ENCODE results near the gene CCDC12. TPM values are rescaled to one million over a fixed set of nuclear protein-coding genes. Genes with fewer than 3 reads are reported as not detected.

Gene CCDC12
- total and polyA plus RNA-seq, 2 experiments from 2014 or later = 17.4 to 43.8 TPM

GRCh38 chr3:47003461-47004368, 27.2 kb upstream of the CCDC12 start:
- in situ Hi-C loops (cut with MboI) = no loop called here
- no peaks in the 10 kb centered on the region for H3K9me3 ChIP-seq (ENCODE audit: low read depth)
- H3K9ac ChIP-seq = no peak overlapping the region
- H3K27ac ChIP-seq = no peak overlapping the region
- no peak for TF ChIP-seq EZH2 (IDR thresholded peaks at IDR 0.05; ENCODE audit: insufficient read depth, poor library complexity, severe bottlenecking)
- no peak for TF ChIP-seq EZH2phosphoT487 (IDR thresholded peaks at IDR 0.05; ENCODE audit: insufficient read depth, low read depth)
- H3K4me2 ChIP-seq (ENCODE audit: unreplicated experiment) = no peak overlapping the region
- DNase-seq = no peak
- H3K79me2 ChIP-seq (ENCODE audit: insufficient read depth) = no peaks in the 10 kb centered on the region
- H3K4me1 ChIP-seq (ENCODE audit: insufficient read depth) = peaks cover 4% of the 10 kb centered on the region; the same call in 1 of the 2 replicates
- H3K27me3 ChIP-seq (replicated peaks; ENCODE audit: insufficient read depth) = no peaks in the 10 kb centered on the region
- no peaks in the 10 kb centered on the region for H3K36me3 ChIP-seq (ENCODE audit: low read depth)
- H3K9me2 ChIP-seq (ENCODE audit: insufficient read depth) = no peaks in the 10 kb centered on the region
- H3F3A ChIP-seq (ENCODE audit: insufficient read depth) = no peaks in the 10 kb centered on the region
- 85 to 92% methylated on average over 21 of the region's 27 CpGs for WGBS, 2 experiments (ENCODE audit: low coverage in 1 of 2, low lambda C conversion rate in 2 of 2, missing lambda C conversion rate in 2 of 2)
- no peak overlapping the region for H2AFZ ChIP-seq
- H3K4me3 ChIP-seq = no peak overlapping the region
- H4K20me1 ChIP-seq (ENCODE audit: insufficient read depth) = no peaks in the 10 kb centered on the region

GRCh38 chr3:47003056-47003410, 26.5 kb upstream of the CCDC12 start:
- TF ChIP-seq EZH2phosphoT487 (IDR thresholded peaks at IDR 0.05; ENCODE audit: insufficient read depth, low read depth) = no peak
- TF ChIP-seq EZH2 (IDR thresholded peaks at IDR 0.05; ENCODE audit: insufficient read depth, poor library complexity, severe bottlenecking) = no peak
- Histone ChIP-seq H3K27ac (no peak overlapping the region), H3K4me1 (ENCODE audit: insufficient read depth) (peaks cover 4% of the 10 kb centered on the region; the same call in 1 of the 2 replicates), H3K4me3 (no peak overlapping the region), H3F3A (ENCODE audit: insufficient read depth) (no peaks in the 10 kb centered on the region), H3K9me3 (ENCODE audit: low read depth) (no peaks in the 10 kb centered on the region), H3K79me2 (ENCODE audit: insufficient read depth) (no peaks in the 10 kb centered on the region), H3K9ac (no peak overlapping the region), H3K36me3 (ENCODE audit: low read depth) (no peaks in the 10 kb centered on the region), H3K27me3 (replicated peaks; ENCODE audit: insufficient read depth) (no peaks in the 10 kb centered on the region), H3K4me2 (ENCODE audit: unreplicated experiment) (no peak overlapping the region), H2AFZ (no peak overlapping the region), H4K20me1 (ENCODE audit: insufficient read depth) (no peaks in the 10 kb centered on the region), H3K9me2 (ENCODE audit: insufficient read depth) (no peaks in the 10 kb centered on the region)
- 83 to 84% methylated on average over 10 of the region's 10 CpGs for WGBS, 2 experiments (ENCODE audit: low coverage in 1 of 2, low lambda C conversion rate in 2 of 2, missing lambda C conversion rate in 2 of 2)
- in situ Hi-C loops (cut with MboI) = no loop called here
- no peak for DNase-seq

- Histone ChIP-seq H3K4me3 (no peak overlapping the region), H3K4me2 (ENCODE audit: unreplicated experiment) (no peak overlapping the region), H3K9ac (no peak overlapping the region), H3K27me3 (replicated peaks; ENCODE audit: insufficient read depth) (no peaks in the 10 kb centered on the region), H3K79me2 (ENCODE audit: insufficient read depth) (no peaks in the 10 kb centered on the region), H3K4me1 (ENCODE audit: insufficient read depth) (peaks cover 4% of the 10 kb centered on the region; the same call in 1 of the 2 replicates), H3K27ac (no peak overlapping the region), H4K20me1 (ENCODE audit: insufficient read depth) (no peaks in the 10 kb centered on the region), H3K9me3 (ENCODE audit: low read depth) (no peaks in the 10 kb centered on the region), H3K9me2 (ENCODE audit: insufficient read depth) (no peaks in the 10 kb centered on the region), H3F3A (ENCODE audit: insufficient read depth) (no peaks in the 10 kb centered on the region), H2AFZ (no peak overlapping the region), H3K36me3 (ENCODE audit: low read depth) (no peaks in the 10 kb centered on the region)
- in situ Hi-C loops (cut with MboI) = no loop called here
- no peak for TF ChIP-seq EZH2 (IDR thresholded peaks at IDR 0.05; ENCODE audit: insufficient read depth, poor library complexity, severe bottlenecking)
- no peak for TF ChIP-seq EZH2phosphoT487 (IDR thresholded peaks at IDR 0.05; ENCODE audit: insufficient read depth, low read depth)
- 81% methylated on average over 29 to 35 of the region's 35 CpGs for WGBS, 2 experiments (ENCODE audit: low coverage in 1 of 2, low lambda C conversion rate in 2 of 2, missing lambda C conversion rate in 2 of 2)
- DNase-seq = no peak
These were observed 25.9 kb upstream of the CCDC12 start for GRCh38 chr3:47002171-47003055.

GRCh38 chr3:47001731-47002170, 25.2 kb upstream of the CCDC12 start:
- peaks cover 4% of the 10 kb centered on the region; the same call in 1 of the 2 replicates for H3K4me1 ChIP-seq (ENCODE audit: insufficient read depth)
- H3K4me3 ChIP-seq = no peak overlapping the region
- no peak overlapping the region for H3K9ac ChIP-seq
- H3K27ac ChIP-seq = no peak overlapping the region
- no peak for TF ChIP-seq EZH2phosphoT487 (IDR thresholded peaks at IDR 0.05; ENCODE audit: insufficient read depth, low read depth)
- TF ChIP-seq EZH2 (IDR thresholded peaks at IDR 0.05; ENCODE audit: insufficient read depth, poor library complexity, severe bottlenecking) = no peak
- H3K79me2 ChIP-seq (ENCODE audit: insufficient read depth) = no peaks in the 10 kb centered on the region
- DNase-seq = no peak
- no peaks in the 10 kb centered on the region for H3K9me2 ChIP-seq (ENCODE audit: insufficient read depth)
- no peaks in the 10 kb centered on the region for H3F3A ChIP-seq (ENCODE audit: insufficient read depth)
- in situ Hi-C loops (cut with MboI) = no loop called here
- no peaks in the 10 kb centered on the region for H3K9me3 ChIP-seq (ENCODE audit: low read depth)
- 97 to 98% methylated on average over 15 to 16 of the region's 16 CpGs for WGBS, 2 experiments (ENCODE audit: low coverage in 1 of 2, low lambda C conversion rate in 2 of 2, missing lambda C conversion rate in 2 of 2)
- H3K36me3 ChIP-seq (ENCODE audit: low read depth) = no peaks in the 10 kb centered on the region
- no peak overlapping the region for H3K4me2 ChIP-seq (ENCODE audit: unreplicated experiment)
- no peaks in the 10 kb centered on the region for H4K20me1 ChIP-seq (ENCODE audit: insufficient read depth)
- H3K27me3 ChIP-seq (replicated peaks; ENCODE audit: insufficient read depth) = no peaks in the 10 kb centered on the region
- no peak overlapping the region for H2AFZ ChIP-seq

All from GM23248 (cell line).